GM12875 (cell line): ENCODE results near the gene MATCAP1.

Source experiments
- H3K4me3 ChIP-seq: one replicate; pipeline ENCODE4 v1.5.1; 2011; ENCODE audit warnings: low read depth, low read length, control low read depth
- TF ChIP-seq, protein P1 (sequence below): IDR thresholded peaks from 2 replicates; pipeline ENCODE4 v1.5.1; 2011; ENCODE audit warnings: low read depth, mild to moderate bottlenecking, control low read depth, inconsistent platforms, low read length, moderate library complexity, borderline replicate concordance; ENCODE audit not compliant: insufficient read depth

The MATCAP1 gene

GRCh38 chr16:67196881-67197280 lies 13.1 kb upstream of the MATCAP1 start:
- TF ChIP-seq, protein P1, sequence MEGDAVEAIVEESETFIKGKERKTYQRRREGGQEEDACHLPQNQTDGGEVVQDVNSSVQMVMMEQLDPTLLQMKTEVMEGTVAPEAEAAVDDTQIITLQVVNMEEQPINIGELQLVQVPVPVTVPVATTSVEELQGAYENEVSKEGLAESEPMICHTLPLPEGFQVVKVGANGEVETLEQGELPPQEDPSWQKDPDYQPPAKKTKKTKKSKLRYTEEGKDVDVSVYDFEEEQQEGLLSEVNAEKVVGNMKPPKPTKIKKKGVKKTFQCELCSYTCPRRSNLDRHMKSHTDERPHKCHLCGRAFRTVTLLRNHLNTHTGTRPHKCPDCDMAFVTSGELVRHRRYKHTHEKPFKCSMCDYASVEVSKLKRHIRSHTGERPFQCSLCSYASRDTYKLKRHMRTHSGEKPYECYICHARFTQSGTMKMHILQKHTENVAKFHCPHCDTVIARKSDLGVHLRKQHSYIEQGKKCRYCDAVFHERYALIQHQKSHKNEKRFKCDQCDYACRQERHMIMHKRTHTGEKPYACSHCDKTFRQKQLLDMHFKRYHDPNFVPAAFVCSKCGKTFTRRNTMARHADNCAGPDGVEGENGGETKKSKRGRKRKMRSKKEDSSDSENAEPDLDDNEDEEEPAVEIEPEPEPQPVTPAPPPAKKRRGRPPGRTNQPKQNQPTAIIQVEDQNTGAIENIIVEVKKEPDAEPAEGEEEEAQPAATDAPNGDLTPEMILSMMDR, result no peak

DNA sequence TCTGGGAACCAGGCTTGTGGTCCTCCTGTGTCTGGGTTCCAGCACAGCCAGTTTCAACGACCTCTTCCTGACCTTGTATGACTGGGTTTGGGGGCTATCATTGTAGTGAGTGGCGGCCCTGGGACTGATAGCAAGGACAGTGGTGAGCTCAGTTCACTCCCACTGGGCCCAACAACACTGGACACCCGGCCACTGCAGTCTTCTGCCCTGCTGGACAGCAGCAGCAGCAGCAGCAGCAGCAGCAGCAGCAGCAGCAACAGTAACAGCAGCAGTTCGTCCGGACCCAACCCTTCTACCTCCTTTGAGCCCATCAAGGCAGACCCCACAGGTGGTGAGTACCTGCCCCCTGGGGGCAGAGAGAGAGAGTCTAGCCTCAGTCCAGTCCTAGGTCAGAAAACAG lies 11.9 kb upstream of the MATCAP1 start:
- TF ChIP-seq, protein P1, result no peak
- no peak overlapping the region for H3K4me3 ChIP-seq

More at GRCh38 chr16:67196881-67197280, 13.1 kb upstream of the MATCAP1 start:
- H3K4me3 ChIP-seq, result no peak overlapping the region

GRCh38 chr16:67194260-67194659 lies 10.5 kb upstream of the MATCAP1 start:
- TF ChIP-seq, protein P1, result no peak
- H3K4me3 ChIP-seq, result no peak overlapping the region

- TF ChIP-seq, protein P1, result no peak
- peak overlapping the region; percentile 82 for H3K4me3 ChIP-seq
Observed at GRCh38 chr16:67193536-67193935, 9.8 kb upstream of the MATCAP1 start.

- peak overlapping the region; percentile 82 for H3K4me3 ChIP-seq
- TF ChIP-seq, protein P1, result no peak
Observed at GRCh38 chr16:67192781-67193361, 9.1 kb upstream of the MATCAP1 start.

GRCh38 chr16:67191995-67192681 lies 8.4 kb upstream of the MATCAP1 start, which contains the start of gene E2F4:
TSS of gene E2F4 (plus strand) at chr16:67192155. CDS start at chr16:67192228, 73 bp downstream.
- TF ChIP-seq, protein P1, result no peak
- peak within 1 kb of the TSS; percentile 82 for H3K4me3 ChIP-seq
